Ishikawa (cell line): ENCODE results near the gene SCAANT1.

Experiments
- CEBPB ChIP-seq: IDR thresholded peaks from 2 replicates; pipeline ENCODE4 v1.6.1; 2012
- CREB1 ChIP-seq: IDR thresholded peaks from 2 replicates; pipeline ENCODE4 v1.6.1; 2012; ENCODE audit warnings: low read depth
- EP300 ChIP-seq: IDR thresholded peaks from 2 replicates; pipeline ENCODE4 v1.6.1; 2012; ENCODE audit warnings: borderline replicate concordance
- NFIC ChIP-seq: IDR thresholded peaks from 2 replicates; pipeline ENCODE4 v1.6.1; 2012
- TAF1 ChIP-seq: IDR thresholded peaks from 2 replicates; pipeline ENCODE4 v1.6.1; 2012; ENCODE audit warnings: low read depth, mild to moderate bottlenecking
- YY1 ChIP-seq: IDR thresholded peaks from 2 replicates; pipeline ENCODE4 v1.6.1; 2012; ENCODE audit warnings: low read depth
- TF ChIP-seq, protein P1 (sequence below): IDR thresholded peaks from 2 replicates; pipeline ENCODE4 v1.6.1; 2012

DNA sequence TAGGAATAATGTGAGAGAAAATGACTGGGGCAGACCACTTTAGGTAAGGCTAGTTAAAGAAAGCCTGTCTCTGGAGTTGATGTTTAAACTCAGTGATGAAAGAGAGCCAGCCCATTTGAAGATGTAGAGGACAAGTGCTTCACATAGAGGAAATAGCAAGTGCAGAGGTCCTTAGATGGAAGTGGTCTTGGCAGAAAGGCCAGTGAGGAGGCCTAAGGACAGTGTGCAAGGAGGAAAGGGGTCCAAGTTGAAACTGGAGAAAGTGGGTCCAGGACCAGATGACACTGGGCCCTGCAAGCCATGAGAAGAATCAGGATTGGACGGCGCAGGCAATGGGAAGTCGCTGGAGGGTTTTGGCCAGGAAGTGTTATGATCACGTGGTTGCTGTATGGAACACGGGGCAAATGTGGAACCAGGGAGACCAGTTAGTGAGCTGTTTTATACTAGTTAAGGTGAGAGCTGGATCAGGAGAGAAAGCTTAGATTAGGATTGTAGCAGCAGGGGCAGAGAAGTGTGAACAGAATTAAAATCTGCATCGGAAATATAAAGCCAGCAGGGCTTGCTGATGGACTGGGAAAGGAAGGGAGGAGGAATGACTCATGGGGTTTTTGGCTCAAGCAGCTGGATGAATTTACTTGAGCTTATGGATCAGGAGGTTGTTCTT is 48.0 kb upstream of the SCAANT1 start:
- no peak; the same call in none of the 2 replicates for TF ChIP-seq NFIC
- TF ChIP-seq, protein P1, sequence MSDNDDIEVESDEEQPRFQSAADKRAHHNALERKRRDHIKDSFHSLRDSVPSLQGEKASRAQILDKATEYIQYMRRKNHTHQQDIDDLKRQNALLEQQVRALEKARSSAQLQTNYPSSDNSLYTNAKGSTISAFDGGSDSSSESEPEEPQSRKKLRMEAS, result no peak
- TF ChIP-seq YY1, result no peak
- TF ChIP-seq CREB1, result no peak
- no peak for TF ChIP-seq TAF1
- TF ChIP-seq EP300, result no peak
- TF ChIP-seq CEBPB, result no peak
